ENCODE results near the gene ZBP1.

The ZBP1 gene

GRCh38 chr20:57580478-57581201 is 39.6 kb downstream of the ZBP1 start:
- ChIA-PET POLR2A (interaction anchor here (1.4 kb wide), 2 partner anchors 50 to 63 kb away, joined by 3 read pairs; no protein-coding TSS in a partner anchor), CTCF (no interaction called here)
- DNase-seq (ENCODE audit: extremely low spot score), result no peak
- no peak for TF ChIP-seq BHLHE40 (IDR thresholded peaks at IDR 0.05; ENCODE audit: borderline replicate concordance)
- 0 out of 2 replicates have a peak, but pooled peaks have one; percentile 23 for TF ChIP-seq HDGF (IDR thresholded peaks at IDR 0.05; ENCODE audit: borderline replicate concordance)

DNA sequence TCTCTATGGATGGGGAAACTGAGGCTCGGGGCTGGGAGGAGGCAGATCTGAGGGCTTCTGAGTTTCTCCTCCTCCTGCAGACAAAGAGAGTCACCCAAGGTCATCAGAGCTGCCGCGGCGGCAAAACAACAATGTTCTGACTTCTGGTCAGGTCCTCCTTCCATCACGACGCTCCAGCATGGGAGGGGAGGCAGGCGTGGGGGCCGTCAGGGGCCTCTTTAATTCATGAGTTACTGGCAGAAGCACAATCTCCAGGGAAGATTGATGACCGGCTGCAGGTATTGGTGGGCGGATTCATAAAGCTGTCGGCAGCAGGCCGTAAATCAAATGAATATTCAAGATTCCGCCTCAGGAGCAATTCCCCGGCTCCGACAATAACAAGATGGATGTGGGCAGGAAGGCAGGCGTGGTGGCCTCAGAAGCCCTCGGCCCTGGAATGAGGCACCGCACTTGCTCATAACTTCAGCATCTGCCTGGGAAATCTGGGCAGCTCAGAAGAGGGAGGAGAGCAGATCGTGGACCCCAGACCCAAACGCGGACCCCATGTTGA is 40.3 kb downstream of the ZBP1 start:
- TF ChIP-seq BHLHE40 (IDR thresholded peaks at IDR 0.05; ENCODE audit: borderline replicate concordance), result no peak
- TF ChIP-seq, protein P1, sequence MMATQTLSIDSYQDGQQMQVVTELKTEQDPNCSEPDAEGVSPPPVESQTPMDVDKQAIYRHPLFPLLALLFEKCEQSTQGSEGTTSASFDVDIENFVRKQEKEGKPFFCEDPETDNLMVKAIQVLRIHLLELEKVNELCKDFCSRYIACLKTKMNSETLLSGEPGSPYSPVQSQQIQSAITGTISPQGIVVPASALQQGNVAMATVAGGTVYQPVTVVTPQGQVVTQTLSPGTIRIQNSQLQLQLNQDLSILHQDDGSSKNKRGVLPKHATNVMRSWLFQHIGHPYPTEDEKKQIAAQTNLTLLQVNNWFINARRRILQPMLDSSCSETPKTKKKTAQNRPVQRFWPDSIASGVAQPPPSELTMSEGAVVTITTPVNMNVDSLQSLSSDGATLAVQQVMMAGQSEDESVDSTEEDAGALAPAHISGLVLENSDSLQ (IDR thresholded peaks at IDR 0.05), result peak; percentile 97
- peak; percentile 64 for TF ChIP-seq L3MBTL2 (conservative IDR thresholded peaks at IDR 0.05)
- peak; percentile 95; the same call in 1 of the 2 replicates for TF ChIP-seq LEF1 (IDR thresholded peaks at IDR 0.05; ENCODE audit: borderline replicate concordance)
- TF ChIP-seq CTBP1 (IDR thresholded peaks at IDR 0.05; ENCODE audit: borderline replicate concordance), result peak; percentile 95
- peak; percentile 57 for DNase-seq (ENCODE audit: extremely low spot score)
- CTCF ChIA-PET, result interaction anchor here (0.9 kb wide), 1 partner anchor 81 kb away, joined by 3 read pairs; no protein-coding TSS in a partner anchor
- POLR2A ChIA-PET, result interaction anchor here (1.4 kb wide), 2 partner anchors 50 to 62 kb away, joined by 3 read pairs; no protein-coding TSS in a partner anchor

DNA sequence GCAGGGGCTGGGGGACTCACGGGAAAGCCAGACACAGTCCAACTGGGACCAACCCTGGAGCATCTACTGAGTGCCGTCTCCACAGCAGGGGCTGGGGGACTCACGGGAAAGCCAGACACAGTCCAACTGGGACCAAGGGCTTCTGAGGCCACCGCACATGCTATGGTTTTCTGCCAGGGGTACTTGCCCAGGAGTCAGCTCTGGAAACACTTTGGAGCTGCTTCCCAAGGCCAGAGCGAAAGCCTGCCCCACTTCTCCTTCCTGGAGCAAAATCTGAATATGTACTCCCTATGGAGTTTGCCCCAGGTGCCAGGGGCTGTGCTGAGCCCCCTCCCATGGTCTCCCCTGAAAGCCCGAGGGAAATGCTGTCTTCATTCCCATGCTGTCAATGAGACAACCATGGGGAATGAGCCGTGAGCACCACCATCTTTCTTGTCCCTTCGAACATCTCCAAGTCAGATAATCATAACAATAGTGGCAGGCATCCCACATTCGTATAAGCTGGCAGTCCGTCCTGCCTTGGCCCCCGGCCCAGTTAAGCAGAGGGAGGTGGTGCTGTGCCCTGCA is 40.8 kb downstream of the ZBP1 start:
- TF ChIP-seq FOXA1 (IDR thresholded peaks at IDR 0.05) (no peak), ZNF384 (IDR thresholded peaks at IDR 0.05) (no peak), FOXM1 (IDR thresholded peaks at IDR 0.05; ENCODE audit: borderline replicate concordance) (no peak), L3MBTL2 (conservative IDR thresholded peaks at IDR 0.05) (no peak), SUZ12 (IDR thresholded peaks at IDR 0.05) (no peak), ARNT (IDR thresholded peaks at IDR 0.05) (no peak), BHLHE40 (IDR thresholded peaks at IDR 0.05; ENCODE audit: borderline replicate concordance) (no peak), TARDBP (IDR thresholded peaks at IDR 0.05) (no peak), LEF1 (IDR thresholded peaks at IDR 0.05; ENCODE audit: borderline replicate concordance) (no peak), FOXK2 (IDR thresholded peaks at IDR 0.05) (no peak), ELF4 (IDR thresholded peaks at IDR 0.05) (no peak), CTBP1 (IDR thresholded peaks at IDR 0.05; ENCODE audit: borderline replicate concordance) (no peak)
- TF ChIP-seq, protein P1 (IDR thresholded peaks at IDR 0.05), result no peak
- CTCF ChIA-PET, result interaction anchor here (0.9 kb wide), 1 partner anchor 81 kb away, joined by 3 read pairs; no protein-coding TSS in a partner anchor
- no peak for DNase-seq (ENCODE audit: extremely low spot score)
- POLR2A ChIA-PET, result interaction anchor here (1.4 kb wide), 2 partner anchors 49 to 61 kb away, joined by 3 read pairs; no protein-coding TSS in a partner anchor

DNA sequence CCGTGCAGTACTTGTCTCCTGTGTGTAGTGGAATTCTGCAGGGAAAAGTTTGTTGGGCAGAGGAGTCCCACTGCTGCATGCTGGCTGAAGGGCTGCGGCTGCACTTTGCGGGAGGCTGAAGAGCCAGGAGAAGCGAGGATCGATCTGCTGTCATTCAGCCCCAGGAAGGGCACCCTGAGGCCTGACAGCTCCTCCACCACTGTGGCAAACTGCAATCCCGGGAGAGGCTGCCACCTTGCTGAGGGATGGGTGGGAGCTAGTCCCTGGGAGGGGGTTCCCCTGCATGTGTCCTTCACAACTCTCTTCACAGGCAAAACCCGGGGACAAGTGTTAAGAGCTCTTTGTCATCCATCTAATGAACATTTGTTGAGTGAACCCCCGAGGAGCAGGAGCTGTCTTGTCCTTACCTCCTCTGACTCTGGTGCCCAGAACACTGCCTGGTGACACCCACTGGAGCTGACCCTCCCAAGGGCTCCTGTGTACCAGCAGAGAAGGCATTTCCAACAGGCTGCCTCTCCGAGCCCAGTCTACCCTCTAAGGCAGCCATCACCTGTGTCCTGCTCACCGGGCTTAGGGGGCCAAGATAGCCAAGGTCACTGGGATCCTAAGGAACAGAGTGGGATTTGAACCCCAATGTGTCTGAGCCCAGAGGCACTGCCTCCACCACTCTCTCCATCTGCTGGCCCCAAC is 41.6 kb downstream of the ZBP1 start:
- POLR2A ChIA-PET, result no interaction called here
- CTCF ChIA-PET, result no interaction called here
- DNase-seq (ENCODE audit: extremely low spot score), result no peak
- no peak for TF ChIP-seq L3MBTL2 (conservative IDR thresholded peaks at IDR 0.05)
- TF ChIP-seq FOXA1 (IDR thresholded peaks at IDR 0.05), result no peak
- TF ChIP-seq TARDBP (IDR thresholded peaks at IDR 0.05), result no peak
- no peak for TF ChIP-seq ELF4 (IDR thresholded peaks at IDR 0.05)
- no peak for TF ChIP-seq SP1 (IDR thresholded peaks at IDR 0.05)
- TF ChIP-seq CTBP1 (IDR thresholded peaks at IDR 0.05; ENCODE audit: borderline replicate concordance), result no peak
- no peak for TF ChIP-seq ARNT (IDR thresholded peaks at IDR 0.05)
- no peak for TF ChIP-seq FOXK2 (IDR thresholded peaks at IDR 0.05)
- no peak for TF ChIP-seq ZNF384 (IDR thresholded peaks at IDR 0.05)
- no peak for TF ChIP-seq BHLHE40 (IDR thresholded peaks at IDR 0.05; ENCODE audit: borderline replicate concordance)
- TF ChIP-seq FOXM1 (IDR thresholded peaks at IDR 0.05; ENCODE audit: borderline replicate concordance), result no peak
- no peak for TF ChIP-seq LEF1 (IDR thresholded peaks at IDR 0.05; ENCODE audit: borderline replicate concordance)
- no peak for TF ChIP-seq NFRKB (IDR thresholded peaks at IDR 0.05)
- TF ChIP-seq SUZ12 (IDR thresholded peaks at IDR 0.05), result no peak
- no peak for TF ChIP-seq HDGF (IDR thresholded peaks at IDR 0.05; ENCODE audit: borderline replicate concordance)
- TF ChIP-seq, protein P1 (IDR thresholded peaks at IDR 0.05), result no peak

- POLR2A ChIA-PET, result no interaction called here
- TF ChIP-seq SP1 (IDR thresholded peaks at IDR 0.05) (no peak), SUZ12 (IDR thresholded peaks at IDR 0.05) (no peak), BHLHE40 (IDR thresholded peaks at IDR 0.05; ENCODE audit: borderline replicate concordance) (no peak), FOXK2 (IDR thresholded peaks at IDR 0.05) (no peak), HDGF (IDR thresholded peaks at IDR 0.05; ENCODE audit: borderline replicate concordance) (no peak), TARDBP (IDR thresholded peaks at IDR 0.05) (no peak), NFRKB (IDR thresholded peaks at IDR 0.05) (no peak)
- TF ChIP-seq, protein P1 (IDR thresholded peaks at IDR 0.05), result no peak
- DNase-seq (ENCODE audit: extremely low spot score), result no peak
- CTCF ChIA-PET, result no interaction called here
These were observed 42.3 kb downstream of the ZBP1 start for GRCh38 chr20:57577679-57578475.

Data from HEK293T (cell line).